ENCODE data around the gene SULF2. TPM values are rescaled to one million over a fixed set of nuclear protein-coding genes. Genes with fewer than 3 reads are reported as not detected.

Gene SULF2
- total RNA-seq, 1 donor from 2014 or later: 40.4 TPM

GRCh38 chr20:47727170-47727880 is 58.0 kb downstream of the SULF2 start:
- H3K36me3 Mint-ChIP-seq (ENCODE audit: unreplicated experiment): no peaks in the 10 kb centered on the region
- no peak overlapping the region for H3K4me3 Mint-ChIP-seq (ENCODE audit: unreplicated experiment)
- H3K9me3 Mint-ChIP-seq (ENCODE audit: unreplicated experiment): no peaks in the 10 kb centered on the region
- peaks cover 29% of the 10 kb centered on the region for H3K27me3 Mint-ChIP-seq (ENCODE audit: unreplicated experiment)
- no peak for TF ChIP-seq CTCF (IDR thresholded peaks at IDR 0.05)
- H3K27ac Mint-ChIP-seq (ENCODE audit: unreplicated experiment): no peak overlapping the region
- H3K4me1 Mint-ChIP-seq (ENCODE audit: unreplicated experiment): peaks cover 8% of the 10 kb centered on the region
- DNase-seq (ENCODE audit: extremely low spot score, unreplicated experiment): no peak

GRCh38 chr20:47726632-47727031 is 58.6 kb downstream of the SULF2 start:
- Mint-ChIP-seq H3K4me1 (ENCODE audit: unreplicated experiment) (peaks cover 8% of the 10 kb centered on the region), H3K4me3 (ENCODE audit: unreplicated experiment) (no peak overlapping the region), H3K27ac (ENCODE audit: unreplicated experiment) (no peak overlapping the region), H3K36me3 (ENCODE audit: unreplicated experiment) (no peaks in the 10 kb centered on the region), H3K9me3 (ENCODE audit: unreplicated experiment) (no peaks in the 10 kb centered on the region), H3K27me3 (ENCODE audit: unreplicated experiment) (peaks cover 29% of the 10 kb centered on the region)
- no peak for DNase-seq (ENCODE audit: extremely low spot score, unreplicated experiment)
- TF ChIP-seq CTCF (IDR thresholded peaks at IDR 0.05): no peak

GRCh38 chr20:47725248-47725973 is 59.9 kb downstream of the SULF2 start:
- no peak overlapping the region for H3K27ac Mint-ChIP-seq (ENCODE audit: unreplicated experiment)
- peak; percentile 89 for DNase-seq (ENCODE audit: extremely low spot score, unreplicated experiment)
- peak; percentile 89 for TF ChIP-seq CTCF (IDR thresholded peaks at IDR 0.05)
- H3K4me3 Mint-ChIP-seq (ENCODE audit: unreplicated experiment): no peak overlapping the region
- H3K27me3 Mint-ChIP-seq (ENCODE audit: unreplicated experiment): peaks cover 24% of the 10 kb centered on the region
- no peaks in the 10 kb centered on the region for H3K36me3 Mint-ChIP-seq (ENCODE audit: unreplicated experiment)
- H3K9me3 Mint-ChIP-seq (ENCODE audit: unreplicated experiment): no peaks in the 10 kb centered on the region
- H3K4me1 Mint-ChIP-seq (ENCODE audit: unreplicated experiment): peaks cover 16% of the 10 kb centered on the region

- Mint-ChIP-seq H3K4me3 (ENCODE audit: unreplicated experiment) (no peak overlapping the region), H3K4me1 (ENCODE audit: unreplicated experiment) (peaks cover 17% of the 10 kb centered on the region), H3K27ac (ENCODE audit: unreplicated experiment) (no peak overlapping the region), H3K36me3 (ENCODE audit: unreplicated experiment) (no peaks in the 10 kb centered on the region), H3K9me3 (ENCODE audit: unreplicated experiment) (no peaks in the 10 kb centered on the region), H3K27me3 (ENCODE audit: unreplicated experiment) (peaks cover 22% of the 10 kb centered on the region)
- no peak for TF ChIP-seq CTCF (IDR thresholded peaks at IDR 0.05)
- DNase-seq (ENCODE audit: extremely low spot score, unreplicated experiment): no peak
These were observed 60.4 kb downstream of the SULF2 start for GRCh38 chr20:47724910-47725247.

GRCh38 chr20:47724396-47724795 is 60.9 kb downstream of the SULF2 start:
- H3K4me1 Mint-ChIP-seq (ENCODE audit: unreplicated experiment): peaks cover 17% of the 10 kb centered on the region
- no peaks in the 10 kb centered on the region for H3K36me3 Mint-ChIP-seq (ENCODE audit: unreplicated experiment)
- peaks cover 18% of the 10 kb centered on the region for H3K27me3 Mint-ChIP-seq (ENCODE audit: unreplicated experiment)
- no peak overlapping the region for H3K27ac Mint-ChIP-seq (ENCODE audit: unreplicated experiment)
- H3K4me3 Mint-ChIP-seq (ENCODE audit: unreplicated experiment): no peak overlapping the region
- no peak for DNase-seq (ENCODE audit: extremely low spot score, unreplicated experiment)
- H3K9me3 Mint-ChIP-seq (ENCODE audit: unreplicated experiment): no peaks in the 10 kb centered on the region
- TF ChIP-seq CTCF (IDR thresholded peaks at IDR 0.05): no peak

Measured in osteocyte (in vitro differentiated cells).